AG09319 (cell line): Measurements from ENCODE around the gene SYNGR3.

Experiments
- DNase-seq: peaks from one replicate; pipeline ENCODE4 v3.0.0-alpha.2; 2010; ENCODE audit warnings: low read depth; ENCODE audit errors: extremely low read depth
- TF ChIP-seq, protein P1 (sequence below): IDR thresholded peaks from 2 replicates; pipeline ENCODE4 v1.5.1; 2011; ENCODE audit warnings: low read depth, mild to moderate bottlenecking, inconsistent platforms, low read length, moderate library complexity

Gene SYNGR3

DNA sequence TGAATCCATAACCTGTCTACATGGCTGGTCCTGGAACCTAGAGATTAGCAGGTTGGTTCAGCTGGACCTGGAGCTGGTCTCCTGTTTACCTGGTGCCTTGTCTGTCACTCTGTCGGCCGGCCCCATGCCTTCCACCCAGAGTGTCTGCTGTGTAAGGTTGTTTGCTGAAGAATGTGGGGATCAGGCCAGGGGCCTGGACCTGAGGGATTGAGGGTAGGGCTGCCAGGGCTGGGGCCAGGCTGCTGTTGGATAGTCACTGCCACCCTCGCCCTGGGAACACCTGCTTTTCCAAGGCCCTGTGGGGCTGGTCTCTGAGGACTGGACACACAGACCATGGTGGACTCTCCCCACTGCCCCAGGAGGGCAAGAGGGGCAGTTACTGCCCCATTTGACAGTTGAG lies 38.4 kb downstream of the SYNGR3 start:
- no peak for DNase-seq
- TF ChIP-seq, protein P1, sequence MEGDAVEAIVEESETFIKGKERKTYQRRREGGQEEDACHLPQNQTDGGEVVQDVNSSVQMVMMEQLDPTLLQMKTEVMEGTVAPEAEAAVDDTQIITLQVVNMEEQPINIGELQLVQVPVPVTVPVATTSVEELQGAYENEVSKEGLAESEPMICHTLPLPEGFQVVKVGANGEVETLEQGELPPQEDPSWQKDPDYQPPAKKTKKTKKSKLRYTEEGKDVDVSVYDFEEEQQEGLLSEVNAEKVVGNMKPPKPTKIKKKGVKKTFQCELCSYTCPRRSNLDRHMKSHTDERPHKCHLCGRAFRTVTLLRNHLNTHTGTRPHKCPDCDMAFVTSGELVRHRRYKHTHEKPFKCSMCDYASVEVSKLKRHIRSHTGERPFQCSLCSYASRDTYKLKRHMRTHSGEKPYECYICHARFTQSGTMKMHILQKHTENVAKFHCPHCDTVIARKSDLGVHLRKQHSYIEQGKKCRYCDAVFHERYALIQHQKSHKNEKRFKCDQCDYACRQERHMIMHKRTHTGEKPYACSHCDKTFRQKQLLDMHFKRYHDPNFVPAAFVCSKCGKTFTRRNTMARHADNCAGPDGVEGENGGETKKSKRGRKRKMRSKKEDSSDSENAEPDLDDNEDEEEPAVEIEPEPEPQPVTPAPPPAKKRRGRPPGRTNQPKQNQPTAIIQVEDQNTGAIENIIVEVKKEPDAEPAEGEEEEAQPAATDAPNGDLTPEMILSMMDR, result no peak

DNA sequence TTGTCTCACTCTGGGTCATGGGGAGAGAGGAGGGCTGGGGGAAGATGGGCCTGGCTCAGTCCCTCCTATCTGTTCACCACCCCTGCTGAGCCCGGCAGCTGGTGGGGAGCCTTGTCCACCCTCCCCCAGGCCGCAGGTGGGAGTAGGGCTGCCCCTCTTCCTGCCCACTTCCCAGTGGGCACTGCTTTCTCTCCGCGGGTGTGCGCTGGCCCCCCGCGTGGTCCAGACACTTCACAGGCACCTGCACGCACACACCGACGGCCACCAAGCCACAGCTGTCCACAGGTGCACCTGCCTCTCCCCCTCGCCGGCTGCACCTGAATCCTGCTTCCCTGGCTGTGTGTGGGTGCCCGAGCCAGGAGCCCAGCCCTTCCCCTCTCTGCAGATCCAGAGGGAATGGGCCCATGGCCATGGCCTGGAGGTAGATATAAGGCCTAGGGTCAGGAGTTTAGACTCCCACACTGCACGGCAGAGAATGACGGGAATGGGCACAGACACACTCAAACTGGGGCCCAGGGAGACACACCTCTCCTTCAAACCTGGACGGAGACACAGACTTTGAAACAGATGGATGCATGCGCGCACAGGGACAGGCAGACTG lies 39.0 kb downstream of the SYNGR3 start:
- DNase-seq, result no peak
- TF ChIP-seq, protein P1, result no peak

DNA sequence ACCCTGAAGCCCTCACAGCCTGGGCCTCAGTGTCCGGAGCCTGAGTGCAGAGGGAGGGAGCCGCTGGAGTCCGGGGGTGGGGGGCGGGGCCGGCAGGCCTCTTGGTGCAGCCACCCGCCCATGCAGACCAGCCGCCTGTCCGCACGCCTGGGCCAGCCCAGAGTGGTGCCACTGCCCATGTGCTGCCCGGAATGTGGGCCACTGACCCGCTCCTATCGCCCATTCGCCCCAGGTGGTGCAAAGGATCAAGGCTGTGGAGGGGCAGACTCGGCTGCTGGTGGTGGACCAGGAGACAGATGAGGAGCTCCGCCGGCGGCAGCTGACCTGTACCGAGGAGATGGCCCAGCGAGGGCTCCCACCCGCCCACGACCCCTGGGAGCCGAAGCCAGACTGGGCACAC lies 39.6 kb downstream of the SYNGR3 start:
- TF ChIP-seq, protein P1, result no peak
- DNase-seq, result no peak

DNA sequence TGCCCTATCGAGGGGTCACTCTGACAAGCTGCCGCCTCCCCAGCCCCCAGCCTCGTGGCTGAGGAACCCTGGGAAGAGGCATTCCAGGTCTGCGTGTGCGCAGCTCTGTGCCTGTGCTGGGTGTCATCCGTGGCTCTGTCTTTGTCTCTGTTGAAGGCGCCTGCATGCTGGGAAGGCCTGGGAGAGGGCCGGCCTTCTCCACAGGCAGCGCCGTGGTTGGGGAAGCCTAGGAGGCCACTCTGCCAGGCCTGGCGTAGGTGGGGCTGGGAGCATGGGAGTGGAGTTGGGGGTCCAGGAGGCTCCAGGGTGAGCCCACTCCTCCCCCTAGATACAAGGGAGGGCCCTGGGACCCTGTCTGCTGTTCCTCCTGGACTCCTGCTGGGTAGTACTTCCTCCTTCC lies 40.3 kb downstream of the SYNGR3 start:
- no peak for DNase-seq
- TF ChIP-seq, protein P1, result no peak

DNA sequence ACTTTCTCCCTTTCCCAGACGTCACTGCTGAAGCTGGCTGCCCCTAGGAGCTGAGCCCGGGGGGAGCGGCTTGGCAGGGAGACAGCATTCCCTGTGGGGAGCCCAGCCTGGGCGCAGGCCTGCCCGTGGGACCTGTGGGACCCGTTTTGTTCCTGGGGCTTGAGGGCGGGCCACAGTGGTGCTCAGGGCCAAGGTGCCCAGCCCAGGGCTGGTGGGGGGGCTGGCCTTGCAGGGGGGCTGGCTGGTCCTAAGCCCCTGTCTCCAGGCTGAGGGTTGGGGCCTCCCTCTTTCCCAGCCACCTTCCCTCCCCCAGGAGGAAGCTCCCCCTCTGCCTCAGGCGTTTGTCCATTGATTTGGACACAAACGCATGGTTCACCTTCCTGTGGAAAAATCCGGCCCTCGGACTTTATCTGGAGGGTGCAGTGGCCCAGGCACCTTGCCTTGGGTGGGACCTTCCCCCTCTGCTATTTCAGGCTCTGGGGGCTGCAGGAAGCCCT lies 41.4 kb downstream of the SYNGR3 start:
- TF ChIP-seq, protein P1, result no peak
- DNase-seq, result no peak

DNA sequence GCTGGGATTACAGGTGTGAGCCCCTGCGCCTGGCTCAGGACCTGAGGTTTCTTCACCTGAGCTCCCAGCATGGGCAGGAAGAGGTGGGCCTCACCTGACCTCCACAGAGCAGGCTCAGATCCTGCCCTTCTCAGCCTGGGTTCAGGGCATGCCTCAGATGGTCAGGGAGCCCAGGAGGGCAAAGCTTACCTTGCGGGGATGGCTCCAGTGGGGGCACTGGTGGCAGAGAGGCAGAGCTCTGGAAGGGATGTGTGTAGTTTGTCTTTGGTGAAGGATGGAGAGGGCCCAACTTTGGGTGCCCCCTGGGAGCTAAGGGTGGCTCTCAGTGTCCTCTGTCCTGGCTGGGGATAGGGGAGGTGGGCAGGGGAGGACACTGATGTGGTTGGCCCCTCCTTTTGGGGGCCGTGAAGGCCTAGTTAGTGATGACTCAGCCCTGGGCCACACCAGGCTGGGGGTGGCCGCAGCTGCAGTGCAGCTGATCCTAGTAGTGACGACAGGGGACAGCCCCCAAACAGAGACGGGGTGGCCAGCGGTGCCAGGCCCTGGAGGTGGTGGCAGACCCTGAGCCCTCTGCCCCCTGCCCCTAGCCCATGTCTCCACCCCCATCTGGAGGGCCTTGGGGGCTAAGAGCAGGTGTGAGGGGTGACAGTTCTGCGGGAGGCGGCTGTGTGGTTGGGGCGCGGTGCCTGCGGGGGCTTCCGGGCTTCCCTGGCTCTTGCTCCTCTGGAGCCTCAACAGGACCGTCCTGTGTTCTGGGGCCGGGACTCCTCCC lies 42.7 kb downstream of the SYNGR3 start:
- DNase-seq, result no peak
- TF ChIP-seq, protein P1, result no peak
